ENCODE results near the gene PEX6. TPM values are rescaled to one million over a fixed set of nuclear protein-coding genes. Genes with fewer than 3 reads are reported as not detected.
"Not testable (repeated sequence)": the region's sequence is repeated elsewhere in the genome, so short reads cannot be mapped to it uniquely, and the experiment has no call there.

PEX6 gene
- total RNA-seq, 1 experiment from 2014 or later, result 26.1 TPM

DNA sequence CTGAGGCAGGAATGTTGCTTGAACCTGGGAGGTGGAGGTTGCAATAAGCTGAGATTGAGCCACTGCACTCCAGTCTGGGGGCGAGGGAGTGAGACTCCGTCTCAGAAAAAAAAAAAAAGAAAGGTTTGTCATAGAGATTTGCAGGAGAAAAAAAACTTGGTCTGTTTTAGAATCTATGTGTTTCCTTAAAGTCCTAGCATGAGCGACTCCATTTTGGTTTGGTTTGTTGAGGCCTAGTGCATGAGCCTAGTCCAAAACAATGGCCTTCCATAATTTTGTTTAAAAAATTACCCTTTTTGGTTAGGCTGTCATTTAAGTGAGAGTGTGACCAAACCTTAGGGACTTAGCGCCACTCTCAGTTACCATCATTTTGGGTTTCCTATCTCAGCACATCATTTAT lies 26.6 kb downstream of the PEX6 start:
- no peak for TF ChIP-seq EZH2 (IDR thresholded peaks at IDR 0.05; ENCODE audit: borderline replicate concordance, low read depth, low read length, poor library complexity, severe bottlenecking)
- TF ChIP-seq, protein P1, sequence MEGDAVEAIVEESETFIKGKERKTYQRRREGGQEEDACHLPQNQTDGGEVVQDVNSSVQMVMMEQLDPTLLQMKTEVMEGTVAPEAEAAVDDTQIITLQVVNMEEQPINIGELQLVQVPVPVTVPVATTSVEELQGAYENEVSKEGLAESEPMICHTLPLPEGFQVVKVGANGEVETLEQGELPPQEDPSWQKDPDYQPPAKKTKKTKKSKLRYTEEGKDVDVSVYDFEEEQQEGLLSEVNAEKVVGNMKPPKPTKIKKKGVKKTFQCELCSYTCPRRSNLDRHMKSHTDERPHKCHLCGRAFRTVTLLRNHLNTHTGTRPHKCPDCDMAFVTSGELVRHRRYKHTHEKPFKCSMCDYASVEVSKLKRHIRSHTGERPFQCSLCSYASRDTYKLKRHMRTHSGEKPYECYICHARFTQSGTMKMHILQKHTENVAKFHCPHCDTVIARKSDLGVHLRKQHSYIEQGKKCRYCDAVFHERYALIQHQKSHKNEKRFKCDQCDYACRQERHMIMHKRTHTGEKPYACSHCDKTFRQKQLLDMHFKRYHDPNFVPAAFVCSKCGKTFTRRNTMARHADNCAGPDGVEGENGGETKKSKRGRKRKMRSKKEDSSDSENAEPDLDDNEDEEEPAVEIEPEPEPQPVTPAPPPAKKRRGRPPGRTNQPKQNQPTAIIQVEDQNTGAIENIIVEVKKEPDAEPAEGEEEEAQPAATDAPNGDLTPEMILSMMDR (conservative IDR thresholded peaks at IDR 0.05; ENCODE audit: low read depth, low read length), result no peak
- POLR2A ChIA-PET (ENCODE audit: low non-redundant PET), result interaction anchor here (0.7 kb wide), 1 partner anchor 14 kb away, joined by 8 read pairs; no protein-coding TSS in a partner anchor
- no peak for DNase-seq (ENCODE audit: low spot score)
- Histone ChIP-seq H3K4me3 (ENCODE audit: low read depth, low read length, poor library complexity, severe bottlenecking) (no peak overlapping the region), H3K4me1 (ENCODE audit: insufficient read depth, low read length, poor library complexity, severe bottlenecking) (no peaks in the 10 kb centered on the region), H3K27me3 (replicated peaks; ENCODE audit: insufficient read depth, low read depth, low read length, poor library complexity) (no peaks in the 10 kb centered on the region), H3K27ac (ENCODE audit: low read depth, low read length, poor library complexity, severe bottlenecking) (no peak overlapping the region), H3K36me3 (ENCODE audit: insufficient read depth, low read length, poor library complexity, severe bottlenecking) (no peaks in the 10 kb centered on the region), H3K9me3 (ENCODE audit: low read depth, low read length, poor library complexity, severe bottlenecking) (no peaks in the 10 kb centered on the region)
- CTCF ChIA-PET, result interaction anchor here (0.7 kb wide), 1 partner anchor 283 kb away, joined by 3 read pairs; no protein-coding TSS in a partner anchor
- intact Hi-C loops (cut with micrococcal nuclease; ENCODE audit: unreplicated experiment), result no loop called here
- no TSS peak for BruUV-seq (replicated peaks)

DNA sequence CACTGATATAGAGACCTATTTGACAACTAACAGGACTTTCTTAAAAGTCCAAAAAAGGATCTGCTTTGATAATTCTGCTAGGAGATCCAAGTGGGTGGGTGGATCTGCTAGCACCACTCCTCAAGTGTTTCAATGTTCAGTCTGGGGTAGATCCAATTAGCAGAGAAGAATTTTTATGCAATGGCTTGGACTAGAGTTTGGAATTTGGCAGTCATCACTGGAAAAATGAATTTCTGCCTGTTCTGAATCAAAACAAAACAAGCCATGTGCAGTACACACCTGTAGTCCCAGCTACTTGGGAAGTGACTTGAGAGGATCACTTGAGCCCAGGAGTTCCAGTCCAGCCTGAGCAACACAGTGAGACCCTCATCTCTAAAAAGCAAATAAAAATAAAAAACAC lies 31.0 kb downstream of the PEX6 start:
- no peaks in the 10 kb centered on the region for H3K27me3 ChIP-seq (replicated peaks; ENCODE audit: insufficient read depth, low read depth, low read length, poor library complexity)
- no TSS peak for BruUV-seq (replicated peaks)
- no peak overlapping the region for H3K4me3 ChIP-seq (ENCODE audit: low read depth, low read length, poor library complexity, severe bottlenecking)
- no peaks in the 10 kb centered on the region for H3K9me3 ChIP-seq (ENCODE audit: low read depth, low read length, poor library complexity, severe bottlenecking)
- no peak for DNase-seq (ENCODE audit: low spot score)
- TF ChIP-seq, protein P1 (conservative IDR thresholded peaks at IDR 0.05; ENCODE audit: low read depth, low read length), result no peak
- TF ChIP-seq EZH2 (IDR thresholded peaks at IDR 0.05; ENCODE audit: borderline replicate concordance, low read depth, low read length, poor library complexity, severe bottlenecking), result no peak
- intact Hi-C loops (cut with micrococcal nuclease; ENCODE audit: unreplicated experiment), result no loop called here
- no peak overlapping the region for H3K27ac ChIP-seq (ENCODE audit: low read depth, low read length, poor library complexity, severe bottlenecking)
- no peaks in the 10 kb centered on the region for H3K36me3 ChIP-seq (ENCODE audit: insufficient read depth, low read length, poor library complexity, severe bottlenecking)
- POLR2A ChIA-PET (ENCODE audit: low non-redundant PET), result no interaction called here
- H3K4me1 ChIP-seq (ENCODE audit: insufficient read depth, low read length, poor library complexity, severe bottlenecking), result no peaks in the 10 kb centered on the region
- CTCF ChIA-PET, result no interaction called here

DNA sequence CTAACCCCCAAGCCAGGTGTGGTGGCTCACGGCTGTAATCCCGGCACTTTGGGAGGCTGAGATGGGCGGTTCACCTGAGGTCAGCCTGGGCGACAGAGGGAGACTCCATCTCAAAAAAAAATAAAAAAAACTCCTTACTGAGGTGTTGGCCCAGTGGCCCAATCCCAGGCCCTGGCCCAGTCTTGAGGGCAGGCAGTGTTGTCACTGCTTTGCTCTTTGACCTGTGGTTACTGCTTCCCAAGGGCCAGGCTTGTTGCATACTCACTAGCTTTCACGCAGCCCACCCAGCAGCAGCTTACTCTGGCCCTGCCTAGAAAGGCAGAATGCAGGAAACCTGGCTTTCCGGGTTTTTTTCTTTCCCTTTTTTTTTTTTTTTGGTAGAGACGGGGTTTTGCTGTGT lies 36.5 kb downstream of the PEX6 start:
- ChIA-PET CTCF (interaction anchor here (0.7 kb wide), 1 partner anchor 97 kb away, joined by 3 read pairs; no protein-coding TSS in a partner anchor), POLR2A (ENCODE audit: low non-redundant PET) (no interaction called here)

DNA sequence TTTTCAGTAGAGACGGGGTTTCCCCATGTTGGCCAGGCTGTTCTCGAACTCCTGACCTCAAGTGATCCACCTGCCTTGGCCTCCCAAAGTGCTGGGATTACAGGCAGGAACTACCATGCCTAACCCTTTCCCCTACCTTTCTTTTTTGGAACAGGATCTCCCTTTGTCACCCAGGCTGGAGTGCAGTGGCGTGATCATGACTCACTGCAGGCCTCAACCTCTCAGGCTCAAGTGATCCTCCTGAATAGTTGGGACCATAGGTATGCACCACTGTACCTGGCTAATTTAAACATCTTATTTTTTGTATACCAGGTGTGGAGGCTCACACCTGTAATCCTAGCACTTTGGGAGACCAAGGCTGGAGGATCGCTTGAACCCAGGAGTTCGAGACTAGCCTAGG lies 37.6 kb downstream of the PEX6 start:
- DNase-seq (ENCODE audit: low spot score); H3K27ac ChIP-seq (ENCODE audit: low read depth, low read length, poor library complexity, severe bottlenecking); H3K9me3 ChIP-seq (ENCODE audit: low read depth, low read length, poor library complexity, severe bottlenecking); intact Hi-C loops (cut with micrococcal nuclease; ENCODE audit: unreplicated experiment); H3K4me3 ChIP-seq (ENCODE audit: low read depth, low read length, poor library complexity, severe bottlenecking); H3K27me3 ChIP-seq (replicated peaks; ENCODE audit: insufficient read depth, low read depth, low read length, poor library complexity); H3K4me1 ChIP-seq (ENCODE audit: insufficient read depth, low read length, poor library complexity, severe bottlenecking); BruUV-seq (replicated peaks); CTCF ChIA-PET; POLR2A ChIA-PET (ENCODE audit: low non-redundant PET): not testable (repeated sequence)
- peaks cover 14% of the 10 kb centered on the region for H3K36me3 ChIP-seq (ENCODE audit: insufficient read depth, low read length, poor library complexity, severe bottlenecking)

More for the DNA sequence above, 36.5 kb downstream of the PEX6 start:
- TF ChIP-seq EZH2 (IDR thresholded peaks at IDR 0.05; ENCODE audit: borderline replicate concordance, low read depth, low read length, poor library complexity, severe bottlenecking), result no peak
- TF ChIP-seq, protein P1 (conservative IDR thresholded peaks at IDR 0.05; ENCODE audit: low read depth, low read length), result no peak
- Histone ChIP-seq H3K27me3 (replicated peaks; ENCODE audit: insufficient read depth, low read depth, low read length, poor library complexity) (no peaks in the 10 kb centered on the region), H3K36me3 (ENCODE audit: insufficient read depth, low read length, poor library complexity, severe bottlenecking) (peaks cover 3% of the 10 kb centered on the region), H3K9me3 (ENCODE audit: low read depth, low read length, poor library complexity, severe bottlenecking) (no peaks in the 10 kb centered on the region), H3K4me1 (ENCODE audit: insufficient read depth, low read length, poor library complexity, severe bottlenecking) (no peaks in the 10 kb centered on the region), H3K4me3 (ENCODE audit: low read depth, low read length, poor library complexity, severe bottlenecking) (no peak overlapping the region), H3K27ac (ENCODE audit: low read depth, low read length, poor library complexity, severe bottlenecking) (no peak overlapping the region)
- BruUV-seq (replicated peaks), result no TSS peak
- intact Hi-C loops (cut with micrococcal nuclease; ENCODE audit: unreplicated experiment), result no loop called here
- DNase-seq (ENCODE audit: low spot score), result no peak
